ENCODE measurements around the gene MAPK8IP3.

Gene MAPK8IP3

DNA sequence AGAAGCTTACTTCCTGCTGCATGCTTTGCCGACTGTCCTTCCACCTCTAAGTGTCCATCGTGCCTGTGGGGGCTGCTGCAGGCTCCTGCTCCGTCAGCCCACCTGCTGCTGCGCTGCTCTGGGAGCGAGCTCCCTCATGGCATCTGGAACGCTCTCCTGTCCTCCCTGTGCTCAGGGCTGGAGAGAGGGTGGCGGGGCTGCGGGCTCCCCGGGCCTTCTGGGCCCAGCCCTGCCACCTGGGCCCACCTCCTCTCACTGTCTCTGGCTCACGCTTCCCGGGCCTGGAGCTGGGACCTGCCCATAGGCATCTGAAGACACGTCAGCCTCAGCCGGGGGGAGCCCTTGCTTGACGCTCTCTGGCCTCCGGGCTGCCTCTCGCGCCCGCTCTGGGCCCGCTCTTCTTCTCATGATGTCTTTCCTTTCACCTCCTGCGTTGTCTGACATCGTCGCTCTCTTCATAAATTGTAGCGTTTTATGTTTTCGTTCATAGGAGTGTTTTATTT, 38.4 kb downstream of the MAPK8IP3 start:
- H3K4me1 ChIP-seq (ENCODE audit: insufficient read depth, low read length, poor library complexity, severe bottlenecking): no peaks in the 10 kb centered on the region
- H3K9me3 ChIP-seq (ENCODE audit: insufficient read depth, low read depth, low read length): no peaks in the 10 kb centered on the region
- H2AFZ ChIP-seq (ENCODE audit: low read length): no peak overlapping the region
- peaks cover 4% of the 10 kb centered on the region; the same call in 1 of the 2 replicates for H3K36me3 ChIP-seq (ENCODE audit: insufficient read depth, low read length)
- H4K20me1 ChIP-seq (ENCODE audit: insufficient read depth, low read length, poor library complexity, severe bottlenecking): no peaks in the 10 kb centered on the region
- no peaks in the 10 kb centered on the region for H3K79me2 ChIP-seq (ENCODE audit: insufficient read depth, low read length)
- no peak for TF ChIP-seq EZH2phosphoT487 (IDR thresholded peaks at IDR 0.05; ENCODE audit: borderline replicate concordance)
- TF ChIP-seq CTCF (conservative IDR thresholded peaks at IDR 0.05; ENCODE audit: low read length): no peak
- H3K4me3 ChIP-seq (ENCODE audit: low read length, poor library complexity, severe bottlenecking): no peak overlapping the region
- H3F3A ChIP-seq (ENCODE audit: low read depth): no peaks in the 10 kb centered on the region
- no peaks in the 10 kb centered on the region for H3K9me2 ChIP-seq (replicated peaks; ENCODE audit: low read depth, low read length)
- no peak overlapping the region for H3K4me2 ChIP-seq (ENCODE audit: low read depth, low read length, poor library complexity, severe bottlenecking)
- H3K27me3 ChIP-seq (ENCODE audit: insufficient read depth, low read length, poor library complexity, severe bottlenecking): no peaks in the 10 kb centered on the region
- H3K9ac ChIP-seq (ENCODE audit: low read depth, low read length, poor library complexity, severe bottlenecking): no peak overlapping the region

GRCh38 chr16:1745181-1745899, 39.3 kb downstream of the MAPK8IP3 start:
- H3F3A ChIP-seq (ENCODE audit: low read depth): no peaks in the 10 kb centered on the region
- no peaks in the 10 kb centered on the region for H3K4me1 ChIP-seq (ENCODE audit: insufficient read depth, low read length, poor library complexity, severe bottlenecking)
- no peak for TF ChIP-seq EZH2phosphoT487 (IDR thresholded peaks at IDR 0.05; ENCODE audit: borderline replicate concordance)
- no peak for TF ChIP-seq CTCF (conservative IDR thresholded peaks at IDR 0.05; ENCODE audit: low read length)
- H3K36me3 ChIP-seq (ENCODE audit: insufficient read depth, low read length): peaks cover 4% of the 10 kb centered on the region; the same call in 1 of the 2 replicates
- H3K79me2 ChIP-seq (ENCODE audit: insufficient read depth, low read length): no peaks in the 10 kb centered on the region
- no peaks in the 10 kb centered on the region for H4K20me1 ChIP-seq (ENCODE audit: insufficient read depth, low read length, poor library complexity, severe bottlenecking)
- H3K9me2 ChIP-seq (replicated peaks; ENCODE audit: low read depth, low read length): no peaks in the 10 kb centered on the region
- H2AFZ ChIP-seq (ENCODE audit: low read length): no peak overlapping the region
- H3K9me3 ChIP-seq (ENCODE audit: insufficient read depth, low read depth, low read length): no peaks in the 10 kb centered on the region
- H3K9ac ChIP-seq (ENCODE audit: low read depth, low read length, poor library complexity, severe bottlenecking): no peak overlapping the region
- H3K27me3 ChIP-seq (ENCODE audit: insufficient read depth, low read length, poor library complexity, severe bottlenecking): no peaks in the 10 kb centered on the region
- H3K4me3 ChIP-seq (ENCODE audit: low read length, poor library complexity, severe bottlenecking): no peak overlapping the region
- H3K4me2 ChIP-seq (ENCODE audit: low read depth, low read length, poor library complexity, severe bottlenecking): no peak overlapping the region

DNA sequence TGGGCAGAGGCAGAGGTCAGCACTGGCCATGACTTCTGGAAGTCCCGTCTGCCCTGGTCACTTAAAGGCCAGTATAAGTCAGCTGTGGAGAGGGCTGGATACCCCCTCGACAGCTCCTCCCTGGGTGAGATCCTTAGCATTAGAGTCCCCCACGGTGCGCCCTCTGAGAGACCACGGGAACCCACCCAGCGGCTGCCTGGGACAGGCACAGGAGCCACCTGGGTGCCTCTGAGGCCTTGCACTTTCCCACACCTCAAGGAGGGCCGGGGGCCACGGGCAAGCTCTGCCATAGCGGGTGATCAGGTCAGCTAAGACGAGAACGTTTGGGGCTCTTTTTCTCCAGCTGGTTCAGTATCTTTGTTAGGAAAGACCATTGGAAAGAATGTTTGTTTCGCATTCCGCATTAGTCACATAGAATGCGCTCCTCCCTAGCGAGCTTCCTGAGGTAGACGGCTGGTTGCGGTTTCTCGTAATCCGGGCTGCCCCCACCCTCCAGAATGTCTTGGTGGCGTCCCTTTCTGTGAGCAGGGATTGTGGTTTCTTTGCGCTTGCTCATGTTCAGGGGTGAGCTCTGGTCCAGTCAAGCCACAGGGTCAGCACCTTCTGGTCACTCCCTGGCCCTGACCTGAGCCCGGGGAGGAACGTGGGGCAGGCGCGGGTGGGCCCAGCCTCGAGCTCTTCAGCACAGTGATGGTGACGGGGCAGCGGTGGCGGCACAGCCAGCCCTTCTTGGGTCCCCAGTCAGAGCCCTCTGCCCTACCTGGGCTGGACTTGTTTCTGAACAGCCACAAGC, 40.1 kb downstream of the MAPK8IP3 start:
- H3K4me2 ChIP-seq (ENCODE audit: low read depth, low read length, poor library complexity, severe bottlenecking): no peak overlapping the region
- H3K79me2 ChIP-seq (ENCODE audit: insufficient read depth, low read length): no peaks in the 10 kb centered on the region
- no peak for TF ChIP-seq CTCF (conservative IDR thresholded peaks at IDR 0.05; ENCODE audit: low read length)
- no peak for TF ChIP-seq EZH2phosphoT487 (IDR thresholded peaks at IDR 0.05; ENCODE audit: borderline replicate concordance)
- H3K9me3 ChIP-seq (ENCODE audit: insufficient read depth, low read depth, low read length): no peaks in the 10 kb centered on the region
- H3K4me3 ChIP-seq (ENCODE audit: low read length, poor library complexity, severe bottlenecking): no peak overlapping the region
- no peaks in the 10 kb centered on the region for H3K27me3 ChIP-seq (ENCODE audit: insufficient read depth, low read length, poor library complexity, severe bottlenecking)
- H3K4me1 ChIP-seq (ENCODE audit: insufficient read depth, low read length, poor library complexity, severe bottlenecking): no peaks in the 10 kb centered on the region
- no peaks in the 10 kb centered on the region for H3K9me2 ChIP-seq (replicated peaks; ENCODE audit: low read depth, low read length)
- no peaks in the 10 kb centered on the region for H4K20me1 ChIP-seq (ENCODE audit: insufficient read depth, low read length, poor library complexity, severe bottlenecking)
- H2AFZ ChIP-seq (ENCODE audit: low read length): no peak overlapping the region
- no peaks in the 10 kb centered on the region for H3F3A ChIP-seq (ENCODE audit: low read depth)
- no peak overlapping the region for H3K9ac ChIP-seq (ENCODE audit: low read depth, low read length, poor library complexity, severe bottlenecking)
- peaks cover 4% of the 10 kb centered on the region; the same call in 1 of the 2 replicates for H3K36me3 ChIP-seq (ENCODE audit: insufficient read depth, low read length)

All from Loucy (cell line).